Measurements from ENCODE around the gene DPF3.

Gene DPF3

DNA sequence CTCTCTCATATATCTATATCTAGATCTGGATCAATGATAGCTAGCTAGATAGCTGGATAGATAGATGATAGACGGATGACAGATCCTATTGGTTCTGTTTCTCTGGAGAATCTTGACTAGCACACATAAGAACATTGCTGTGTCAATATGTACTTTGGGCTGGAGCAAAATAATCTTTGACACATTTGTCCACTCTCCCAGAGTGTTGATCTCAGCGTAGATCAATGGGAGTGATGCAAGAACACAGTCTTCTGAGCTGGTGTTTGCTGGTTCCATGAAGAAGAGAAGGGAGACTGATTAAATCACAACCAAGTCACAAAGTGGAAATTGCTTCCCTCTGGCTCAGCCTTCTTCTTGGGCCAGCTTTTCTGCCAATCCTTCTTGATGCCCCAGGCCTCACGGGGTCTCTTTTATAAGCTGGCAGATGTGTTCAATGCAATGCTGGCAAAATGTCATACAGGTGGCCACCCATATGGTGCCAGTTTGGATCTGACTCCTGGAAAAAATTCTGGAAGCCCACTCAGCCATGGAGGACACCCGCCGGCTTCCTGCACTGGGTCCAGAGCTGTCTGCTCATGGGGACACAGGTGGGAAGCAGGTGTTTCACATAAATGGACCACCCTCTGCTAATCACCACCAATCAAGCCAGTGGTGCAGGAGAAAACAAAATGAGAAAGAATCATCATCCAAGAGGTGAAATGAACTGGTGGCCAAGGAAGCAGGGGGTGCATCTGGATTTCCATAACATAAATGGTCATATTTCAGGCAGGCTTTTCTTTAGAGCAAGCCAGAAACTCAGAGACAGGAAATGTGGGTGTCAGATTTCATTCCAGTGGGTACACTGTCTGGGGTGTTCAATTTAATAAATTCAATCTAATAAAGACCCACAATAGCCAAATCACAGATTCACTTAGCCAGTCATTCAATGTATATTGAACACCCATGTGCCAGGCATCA, 310.3 kb downstream of the DPF3 start:
- no peak for DNase-seq

DNA sequence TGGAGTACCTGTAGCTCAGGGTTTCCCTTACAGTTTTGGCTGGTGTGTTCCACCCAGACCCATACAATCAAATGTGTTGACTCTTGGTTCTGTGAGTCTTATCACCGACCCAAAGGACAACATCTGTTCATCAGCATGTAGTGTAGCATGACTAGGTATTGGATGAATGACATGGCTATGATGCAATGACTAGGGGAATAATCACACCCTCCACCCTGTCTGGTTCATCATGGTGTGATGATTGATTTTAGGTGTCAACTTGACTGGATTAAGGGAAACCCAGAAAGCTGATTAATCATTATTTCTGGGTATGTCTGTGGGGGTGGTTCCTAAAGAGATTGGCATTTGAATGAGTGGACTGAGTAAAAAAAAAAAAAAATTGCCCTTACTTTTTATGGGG, 311.3 kb downstream of the DPF3 start:
- no peak for DNase-seq

- no peak for DNase-seq
Observed at GRCh38 chr14:72578514-72578913, 315.4 kb downstream of the DPF3 start.

DNA sequence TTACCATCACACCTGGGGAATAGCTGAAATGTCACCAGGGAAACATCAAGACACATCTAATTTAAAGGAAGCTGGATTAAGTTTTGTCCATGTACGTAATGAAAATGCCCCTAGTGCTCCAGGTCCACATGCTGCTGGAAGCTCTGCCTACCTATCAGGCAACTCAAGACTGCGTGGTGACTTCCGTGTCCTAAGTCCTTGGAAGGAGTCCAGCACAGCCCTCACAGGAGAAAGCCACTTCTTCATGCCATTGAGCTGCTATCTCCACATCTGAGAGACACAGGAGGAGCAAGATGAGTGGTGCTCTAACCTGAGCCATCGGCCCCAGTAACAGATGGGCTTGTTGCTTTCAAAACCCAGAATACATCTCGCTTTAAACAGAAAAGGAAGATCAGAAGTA, 316.4 kb downstream of the DPF3 start:
- DNase-seq, result no peak

GRCh38 chr14:72576258-72576657, 317.6 kb downstream of the DPF3 start:
- DNase-seq, result no peak

GRCh38 chr14:72574715-72575114, 319.2 kb downstream of the DPF3 start:
- no peak for DNase-seq

- DNase-seq, result no peak
Observed at GRCh38 chr14:72573725-72574417, 320.0 kb downstream of the DPF3 start.

Measured in retina (tissue), 1 donor.